ENCODE results near the gene PARP16.
A peak's percentile ranks its signal among the peaks of the same experiment; 100 is the strongest.

The PARP16 gene

GRCh38 chr15:65305776-65306175 lies 19.1 kb upstream of the PARP16 start:
- H3K9me3 ChIP-seq (ENCODE audit: low read depth, low read length), result no peaks in the 10 kb centered on the region
- H3K27ac ChIP-seq, result peak overlapping the region; percentile 2; the same call in 1 of the 2 replicates
- no peak overlapping the region for H3K4me3 ChIP-seq
- H3K36me3 ChIP-seq (ENCODE audit: insufficient read depth, low read length), result no peaks in the 10 kb centered on the region
- no peak overlapping the region for H3K9ac ChIP-seq (ENCODE audit: insufficient read length)
- DNase-seq (ENCODE audit: low read depth, low spot score), result no peak
- no peak for TF ChIP-seq FOXP2 (optimal IDR thresholded peaks at IDR 0.05; ENCODE audit: control extremely low read depth, extremely low read length, insufficient read depth)
- no peak for TF ChIP-seq POLR2AphosphoS5 (IDR thresholded peaks at IDR 0.05; ENCODE audit: borderline replicate concordance, low read depth, low read length)
- no peak for TF ChIP-seq EZH2 (IDR thresholded peaks at IDR 0.05)

GRCh38 chr15:65305150-65305758 lies 18.6 kb upstream of the PARP16 start:
- DNase-seq (ENCODE audit: low read depth, low spot score), result no peak
- H3K27ac ChIP-seq, result peak overlapping the region; percentile 79
- TF ChIP-seq EZH2 (IDR thresholded peaks at IDR 0.05) (no peak), FOXP2 (optimal IDR thresholded peaks at IDR 0.05; ENCODE audit: control extremely low read depth, extremely low read length, insufficient read depth) (no peak), POLR2AphosphoS5 (IDR thresholded peaks at IDR 0.05; ENCODE audit: borderline replicate concordance, low read depth, low read length) (peak; percentile 31; the same call in 1 of the 2 replicates)
- H3K36me3 ChIP-seq (ENCODE audit: insufficient read depth, low read length), result no peaks in the 10 kb centered on the region
- H3K9me3 ChIP-seq (ENCODE audit: low read depth, low read length), result no peaks in the 10 kb centered on the region
- no peak overlapping the region for H3K9ac ChIP-seq (ENCODE audit: insufficient read length)
- peak overlapping the region; percentile 64 for H3K4me3 ChIP-seq

- Histone ChIP-seq H3K9me3 (ENCODE audit: low read depth, low read length) (no peaks in the 10 kb centered on the region), H3K36me3 (ENCODE audit: insufficient read depth, low read length) (no peaks in the 10 kb centered on the region), H3K4me3 (peak within 1 kb of the TSS; percentile 85), H3K27ac (peak within 1 kb of the TSS; percentile 96), H3K9ac (ENCODE audit: insufficient read length) (peak within 1 kb of the TSS; percentile 83)
- TF ChIP-seq FOXP2 (optimal IDR thresholded peaks at IDR 0.05; ENCODE audit: control extremely low read depth, extremely low read length, insufficient read depth) (peak; percentile 27), EZH2 (IDR thresholded peaks at IDR 0.05) (no peak), POLR2AphosphoS5 (IDR thresholded peaks at IDR 0.05; ENCODE audit: borderline replicate concordance, low read depth, low read length) (peak; percentile 100)
- peak; percentile 99 for DNase-seq (ENCODE audit: low read depth, low spot score)
Observed at GRCh38 chr15:65304381-65305149, 17.9 kb upstream of the PARP16 start, which contains the start of gene RNU5B-1. Gene RNU5B-1 (plus strand): TSS chr15:65304677.

GRCh38 chr15:65303687-65304380 lies 17.2 kb upstream of the PARP16 start:
- H3K9me3 ChIP-seq (ENCODE audit: low read depth, low read length), result no peaks in the 10 kb centered on the region
- DNase-seq (ENCODE audit: low read depth, low spot score), result peak; percentile 34
- H3K4me3 ChIP-seq, result peak overlapping the region; percentile 85
- H3K27ac ChIP-seq, result peak overlapping the region; percentile 96
- no peaks in the 10 kb centered on the region for H3K36me3 ChIP-seq (ENCODE audit: insufficient read depth, low read length)
- H3K9ac ChIP-seq (ENCODE audit: insufficient read length), result peak overlapping the region; percentile 83
- TF ChIP-seq FOXP2 (optimal IDR thresholded peaks at IDR 0.05; ENCODE audit: control extremely low read depth, extremely low read length, insufficient read depth) (no peak), POLR2AphosphoS5 (IDR thresholded peaks at IDR 0.05; ENCODE audit: borderline replicate concordance, low read depth, low read length) (no peak; the same call in 1 of the 2 replicates), EZH2 (IDR thresholded peaks at IDR 0.05) (no peak)

GRCh38 chr15:65302061-65302460 lies 15.4 kb upstream of the PARP16 start:
- Histone ChIP-seq H3K9me3 (ENCODE audit: low read depth, low read length) (no peaks in the 10 kb centered on the region), H3K4me3 (no peak overlapping the region), H3K9ac (ENCODE audit: insufficient read length) (peak overlapping the region; percentile 22), H3K27ac (peak overlapping the region; percentile 39; the same call in 1 of the 2 replicates), H3K36me3 (ENCODE audit: insufficient read depth, low read length) (no peaks in the 10 kb centered on the region)
- TF ChIP-seq EZH2 (IDR thresholded peaks at IDR 0.05), result no peak
- TF ChIP-seq POLR2AphosphoS5 (IDR thresholded peaks at IDR 0.05; ENCODE audit: borderline replicate concordance, low read depth, low read length), result no peak
- TF ChIP-seq FOXP2 (optimal IDR thresholded peaks at IDR 0.05; ENCODE audit: control extremely low read depth, extremely low read length, insufficient read depth), result no peak
- no peak for DNase-seq (ENCODE audit: low read depth, low spot score)

GRCh38 chr15:65300924-65301441 lies 14.3 kb upstream of the PARP16 start:
- no peaks in the 10 kb centered on the region for H3K36me3 ChIP-seq (ENCODE audit: insufficient read depth, low read length)
- no peak overlapping the region for H3K27ac ChIP-seq
- no peak overlapping the region for H3K4me3 ChIP-seq
- H3K9me3 ChIP-seq (ENCODE audit: low read depth, low read length), result no peaks in the 10 kb centered on the region
- H3K9ac ChIP-seq (ENCODE audit: insufficient read length), result no peak overlapping the region
- TF ChIP-seq EZH2 (IDR thresholded peaks at IDR 0.05), result no peak
- TF ChIP-seq POLR2AphosphoS5 (IDR thresholded peaks at IDR 0.05; ENCODE audit: borderline replicate concordance, low read depth, low read length), result no peak
- TF ChIP-seq FOXP2 (optimal IDR thresholded peaks at IDR 0.05; ENCODE audit: control extremely low read depth, extremely low read length, insufficient read depth), result no peak
- DNase-seq (ENCODE audit: low read depth, low spot score), result no peak

GRCh38 chr15:65298731-65299130 lies 12.0 kb upstream of the PARP16 start:
- TF ChIP-seq EZH2 (IDR thresholded peaks at IDR 0.05), result no peak
- TF ChIP-seq FOXP2 (optimal IDR thresholded peaks at IDR 0.05; ENCODE audit: control extremely low read depth, extremely low read length, insufficient read depth), result no peak
- TF ChIP-seq POLR2AphosphoS5 (IDR thresholded peaks at IDR 0.05; ENCODE audit: borderline replicate concordance, low read depth, low read length), result no peak
- Histone ChIP-seq H3K9me3 (ENCODE audit: low read depth, low read length) (no peaks in the 10 kb centered on the region), H3K36me3 (ENCODE audit: insufficient read depth, low read length) (no peaks in the 10 kb centered on the region), H3K9ac (ENCODE audit: insufficient read length) (no peak overlapping the region), H3K27ac (no peak overlapping the region), H3K4me3 (no peak overlapping the region)
- no peak for DNase-seq (ENCODE audit: low read depth, low spot score)
